GM21526 (cell line): ENCODE measurements around the gene GCLC.

Source experiments
- ATAC-seq: cut with Tn5 transposase; IDR thresholded peaks from one replicate; pipeline ENCODE4 v1.9.1; 2021; ENCODE audit warnings: moderate library complexity; ENCODE audit not compliant: unreplicated experiment, low FRiP score

GCLC gene

GRCh38 chr6:53527249-53527765 lies 17.6 kb downstream of the GCLC start:
- ATAC-seq, result no peak

- no peak for ATAC-seq
Measured at GRCh38 chr6:53526000-53526399, 18.9 kb downstream of the GCLC start.

- ATAC-seq, result no peak
Measured at GRCh38 chr6:53524455-53524815, 20.5 kb downstream of the GCLC start.

- no peak for ATAC-seq
Measured at GRCh38 chr6:53523511-53524454, 21.1 kb downstream of the GCLC start.

GRCh38 chr6:53520320-53520928 lies 24.5 kb downstream of the GCLC start:
- ATAC-seq, result no peak

GRCh38 chr6:53518862-53519261 lies 26.0 kb downstream of the GCLC start:
- no peak for ATAC-seq

GRCh38 chr6:53517021-53517420 lies 27.9 kb downstream of the GCLC start:
- ATAC-seq, result no peak

- no peak for ATAC-seq
Measured at GRCh38 chr6:53514677-53515076, 30.2 kb downstream of the GCLC start.

GRCh38 chr6:53513519-53513966 lies 31.4 kb downstream of the GCLC start:
- ATAC-seq, result no peak

- ATAC-seq, result no peak
Measured at GRCh38 chr6:53513056-53513455, 31.8 kb downstream of the GCLC start.

- no peak for ATAC-seq
Measured at GRCh38 chr6:53512626-53513025, 32.3 kb downstream of the GCLC start.

GRCh38 chr6:53510746-53511145 lies 34.2 kb downstream of the GCLC start:
- no peak for ATAC-seq

GRCh38 chr6:53506872-53507271 lies 38.0 kb downstream of the GCLC start:
- ATAC-seq, result no peak

GRCh38 chr6:53504512-53504911 lies 40.4 kb downstream of the GCLC start:
- ATAC-seq, result no peak

GRCh38 chr6:53503060-53503459 lies 41.8 kb downstream of the GCLC start:
- ATAC-seq, result no peak

- ATAC-seq, result no peak
Measured at GRCh38 chr6:53501432-53501831, 43.5 kb downstream of the GCLC start.

- no peak for ATAC-seq
Measured at GRCh38 chr6:53500095-53500494, 44.8 kb downstream of the GCLC start.

- ATAC-seq, result no peak
Measured at GRCh38 chr6:53499094-53499493, 45.8 kb downstream of the GCLC start.

- ATAC-seq, result no peak
Measured at GRCh38 chr6:53498649-53499048, 46.3 kb downstream of the GCLC start.

GRCh38 chr6:53497905-53498304 lies 47.0 kb downstream of the GCLC start:
- no peak for ATAC-seq

GRCh38 chr6:53496797-53497375 lies 48.0 kb downstream of the GCLC start:
- no peak for ATAC-seq
